ENCODE measurements around the gene MYOCD. TPM values are rescaled to one million over a fixed set of nuclear protein-coding genes. Genes with fewer than 3 reads are reported as not detected.
A peak's percentile ranks its signal among the peaks of the same experiment; 100 is the strongest.

MYOCD gene
- total RNA-seq, 1 donor from 2014 or later = 28.2 TPM

GRCh38 chr17:12641084-12641483, 24.6 kb upstream of the MYOCD start:
- no peak for DNase-seq (ENCODE audit: low spot score)

- DNase-seq (ENCODE audit: low spot score) = no peak
Observed at GRCh38 chr17:12642034-12642433, 23.7 kb upstream of the MYOCD start.

DNA sequence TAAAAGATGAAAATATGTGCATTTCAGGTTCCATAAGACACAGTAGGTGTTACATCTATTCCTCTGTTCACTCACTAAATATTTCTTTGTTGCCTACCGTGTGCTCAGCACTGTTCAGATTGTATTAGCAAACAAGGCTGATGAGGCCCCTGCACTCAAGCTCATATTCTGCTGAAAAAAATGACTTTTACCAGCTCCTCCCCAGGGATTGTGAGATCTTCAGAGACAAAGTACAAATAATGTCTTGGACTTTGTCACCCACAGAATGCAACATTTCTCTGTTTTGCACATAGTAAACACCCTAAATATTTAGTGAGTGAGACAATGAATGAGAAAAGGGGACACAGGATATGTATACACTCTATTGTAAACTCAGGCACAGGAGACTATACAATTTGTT, 21.9 kb upstream of the MYOCD start:
- no peak for DNase-seq (ENCODE audit: low spot score)

- no peak for DNase-seq (ENCODE audit: low spot score)
Observed at GRCh38 chr17:12644623-12645022, 21.1 kb upstream of the MYOCD start.

DNA sequence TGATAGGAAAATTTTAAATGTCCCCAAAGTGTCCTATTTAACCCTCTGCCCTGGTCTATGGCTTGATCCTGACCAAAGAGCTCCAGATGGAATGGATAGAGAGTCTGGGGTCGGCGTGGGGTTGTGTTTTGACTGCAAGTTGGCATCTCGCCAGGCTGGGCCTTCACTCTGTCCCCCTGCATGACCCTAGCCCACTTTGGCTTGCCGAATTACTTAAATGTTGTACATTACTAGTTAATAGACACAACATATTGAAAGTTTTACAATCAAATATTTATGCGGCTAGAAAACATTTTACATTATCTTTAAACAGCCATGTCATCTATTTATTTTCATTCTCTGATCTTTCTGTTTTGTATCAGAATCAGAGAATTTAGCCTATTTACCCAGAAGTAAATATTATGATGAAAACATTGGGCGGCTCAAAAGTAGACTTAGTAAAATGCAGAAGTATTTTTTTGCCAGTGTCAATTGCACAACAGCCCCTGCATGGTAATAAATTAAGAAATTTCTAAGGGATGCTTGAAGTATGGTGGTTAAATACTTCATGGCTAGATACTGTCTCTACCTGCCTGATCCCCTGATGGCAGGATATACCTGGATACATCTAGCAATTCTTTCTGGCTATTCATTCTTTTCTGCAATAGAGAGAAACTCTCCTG, 18.8 kb upstream of the MYOCD start:
- no peak for DNase-seq (ENCODE audit: low spot score)

DNA sequence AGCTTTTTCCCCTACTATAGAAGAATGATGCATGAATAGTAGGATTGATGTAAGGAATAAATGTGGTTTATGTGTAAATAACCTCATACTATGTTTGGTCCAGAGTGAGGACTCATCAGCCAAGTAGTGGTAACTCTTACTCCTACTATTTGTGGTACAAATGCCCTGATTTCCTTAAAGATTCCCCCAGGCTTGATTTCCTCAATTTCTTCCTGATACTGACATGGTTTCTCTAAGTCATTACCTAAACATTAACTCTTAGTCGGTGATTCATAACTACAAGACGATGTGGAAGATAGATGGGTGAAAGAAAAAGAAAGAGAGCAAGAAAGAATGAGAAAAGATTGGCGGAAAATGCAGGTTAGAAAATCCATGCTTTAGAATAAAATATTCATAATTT, 17.2 kb upstream of the MYOCD start:
- no peak for DNase-seq (ENCODE audit: low spot score)

DNA sequence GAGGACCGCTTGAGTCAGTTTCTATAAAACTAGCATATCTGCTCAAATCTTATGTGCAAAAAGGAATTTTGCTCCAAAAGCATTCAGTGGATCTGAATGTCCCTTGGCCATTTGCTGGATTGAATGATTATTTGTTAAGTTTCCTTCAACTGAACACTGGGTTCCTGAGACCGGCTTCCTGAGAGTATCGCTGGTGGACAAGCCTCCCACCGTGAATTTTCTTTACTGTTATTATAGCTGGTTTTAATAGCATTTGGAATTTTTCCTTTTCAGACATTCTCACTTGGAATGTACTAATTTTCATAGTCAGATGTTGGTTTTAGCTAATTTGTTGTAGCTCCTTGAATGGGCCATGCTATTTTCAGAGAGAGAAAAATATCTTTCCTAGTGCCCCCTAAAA, 9.8 kb upstream of the MYOCD start:
- DNase-seq (ENCODE audit: low spot score) = no peak

- no peak for DNase-seq (ENCODE audit: low spot score)
Observed at GRCh38 chr17:12656354-12656753, 9.3 kb upstream of the MYOCD start.

DNA sequence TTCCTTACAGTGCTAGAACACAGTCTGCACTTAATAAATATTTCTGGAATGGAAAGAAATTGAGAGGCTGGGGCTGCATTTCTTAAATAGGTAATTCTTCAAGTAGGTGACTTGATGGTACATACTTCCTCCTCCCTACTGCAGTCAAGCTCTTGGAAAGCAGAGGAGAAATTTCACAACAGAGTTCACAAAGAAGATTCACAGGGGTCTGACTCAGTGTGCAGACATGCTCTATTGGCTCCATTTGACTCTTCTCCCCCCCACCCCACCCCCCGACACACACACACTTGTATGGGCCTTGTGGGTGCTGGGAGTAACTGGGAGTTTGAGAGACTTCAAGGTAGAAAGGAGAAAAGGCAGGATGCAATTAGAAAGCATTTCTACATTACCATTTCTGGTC, 6.2 kb upstream of the MYOCD start:
- DNase-seq (ENCODE audit: low spot score) = no peak

DNA sequence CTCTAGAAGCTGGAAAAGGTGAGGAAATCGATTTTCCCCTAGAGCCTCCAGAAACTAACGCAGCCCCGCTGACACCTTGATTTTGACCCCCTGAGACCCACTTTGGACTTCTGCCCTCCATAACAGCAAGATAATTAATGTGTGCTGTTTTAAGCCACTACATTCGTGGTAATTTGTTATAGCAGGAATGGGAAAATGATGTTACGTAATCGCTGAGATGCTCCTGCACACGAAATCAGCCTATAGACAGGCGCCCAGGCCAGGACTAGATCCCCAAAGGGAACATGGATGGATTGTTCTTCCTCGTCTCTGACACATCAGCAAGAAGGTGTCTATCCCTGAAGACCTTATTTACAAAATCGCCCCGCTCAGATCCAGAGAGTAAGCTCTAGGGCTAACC, 1.4 kb upstream of the MYOCD start:
- DNase-seq (ENCODE audit: low spot score) = no peak

DNA sequence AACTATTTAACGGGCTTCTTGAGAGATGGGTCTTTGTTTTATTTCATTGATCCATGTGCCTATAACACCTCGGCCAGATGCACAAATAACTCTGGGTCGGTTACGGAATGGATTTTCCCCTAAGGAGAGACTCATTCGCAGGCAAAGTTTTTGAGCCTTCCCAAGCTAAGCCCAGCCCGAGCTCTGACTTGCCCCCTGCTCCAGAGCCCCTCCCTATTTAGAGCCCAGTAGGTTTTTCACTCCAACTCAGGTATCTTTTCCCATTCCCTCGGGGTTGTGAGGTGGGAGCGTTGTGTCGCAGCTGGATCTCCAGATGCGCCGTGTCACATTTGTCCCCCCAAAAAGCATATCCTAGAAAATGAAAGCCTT, 812 bp upstream of the MYOCD start:
- no peak for DNase-seq (ENCODE audit: low spot score)

- no peak for DNase-seq (ENCODE audit: low spot score)
Observed at GRCh38 chr17:12666718-12667117, 1.0 kb downstream of the MYOCD start.

DNA sequence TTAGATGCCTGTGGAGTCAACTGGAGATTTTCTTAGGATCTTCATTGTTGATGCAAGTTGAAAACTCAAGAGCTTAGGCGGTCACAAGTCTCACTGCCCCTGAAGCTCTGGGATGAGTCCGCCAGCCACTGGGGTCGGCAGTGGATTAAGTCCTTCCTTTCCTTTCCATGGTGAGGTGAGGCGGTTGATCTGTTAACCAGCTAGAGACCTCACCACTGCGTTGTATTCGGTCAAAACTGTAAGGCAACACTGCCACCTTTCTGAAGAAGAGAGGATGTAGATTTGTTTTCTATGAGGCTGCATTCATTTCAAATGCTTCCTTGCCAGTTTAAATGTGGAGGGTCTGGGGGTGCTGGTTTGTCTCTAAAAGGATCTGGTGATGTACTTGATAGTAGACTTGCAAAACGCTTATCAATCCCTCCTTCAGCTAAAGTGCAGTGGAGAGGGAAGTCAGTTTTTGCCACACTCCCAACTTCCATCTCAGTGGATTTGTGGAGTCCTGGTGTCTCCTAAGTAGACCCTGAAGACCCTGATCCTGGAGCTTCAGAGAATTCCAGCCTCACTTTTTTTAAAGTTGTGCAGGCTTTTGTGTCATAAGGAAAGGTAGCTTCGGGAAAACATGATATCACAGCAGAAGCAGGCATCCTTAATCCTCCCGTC, 1.7 kb downstream of the MYOCD start:
- DNase-seq (ENCODE audit: low spot score) = peak; percentile 56

DNA sequence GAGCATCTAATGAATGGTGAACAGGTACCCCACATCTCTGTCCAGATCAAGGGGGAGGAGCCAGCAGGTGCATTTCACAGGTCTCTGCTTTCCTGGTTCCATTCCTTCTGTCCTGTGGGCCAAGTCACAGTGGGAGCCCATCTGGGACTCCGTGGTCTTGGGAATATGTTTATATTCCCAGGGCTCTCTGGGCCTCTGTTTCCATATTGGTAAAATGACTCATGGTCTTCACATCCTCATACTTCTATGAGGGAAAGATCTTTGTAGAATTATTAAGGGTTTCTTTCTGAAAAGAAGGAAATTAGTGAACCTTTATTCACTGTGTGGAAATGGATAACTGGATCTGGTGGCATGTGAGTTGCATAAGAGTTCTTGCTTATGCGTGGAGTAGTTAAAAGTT, 6.2 kb downstream of the MYOCD start:
- DNase-seq (ENCODE audit: low spot score) = no peak

GRCh38 chr17:12672947-12673346, 7.3 kb downstream of the MYOCD start:
- DNase-seq (ENCODE audit: low spot score) = no peak

GRCh38 chr17:12673788-12674187, 8.1 kb downstream of the MYOCD start:
- DNase-seq (ENCODE audit: low spot score) = no peak

DNA sequence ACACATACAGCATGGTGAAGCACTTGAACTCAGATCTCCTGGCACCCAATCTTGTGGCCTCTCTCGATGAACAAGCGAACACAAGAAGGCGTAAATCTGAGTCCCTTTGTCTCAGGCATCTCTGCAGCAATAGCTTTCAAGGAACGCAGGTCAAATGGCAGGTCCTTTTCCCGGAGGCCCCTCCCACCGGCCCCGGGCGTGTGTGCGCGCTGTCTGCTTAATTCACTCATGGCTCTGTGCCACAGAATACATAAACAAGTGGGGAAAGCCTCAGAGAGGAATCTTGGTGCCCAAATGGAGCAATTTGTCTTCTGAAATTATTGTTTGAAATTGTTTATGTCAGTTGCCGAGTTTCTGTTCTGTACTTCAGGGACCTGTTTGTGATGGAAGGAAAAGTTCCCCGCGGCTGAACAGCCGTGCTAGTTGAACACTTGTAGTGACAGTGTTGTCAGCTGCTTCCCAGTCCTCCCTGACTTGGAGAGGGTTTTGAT, 14.8 kb downstream of the MYOCD start:
- no peak for DNase-seq (ENCODE audit: low spot score)

DNA sequence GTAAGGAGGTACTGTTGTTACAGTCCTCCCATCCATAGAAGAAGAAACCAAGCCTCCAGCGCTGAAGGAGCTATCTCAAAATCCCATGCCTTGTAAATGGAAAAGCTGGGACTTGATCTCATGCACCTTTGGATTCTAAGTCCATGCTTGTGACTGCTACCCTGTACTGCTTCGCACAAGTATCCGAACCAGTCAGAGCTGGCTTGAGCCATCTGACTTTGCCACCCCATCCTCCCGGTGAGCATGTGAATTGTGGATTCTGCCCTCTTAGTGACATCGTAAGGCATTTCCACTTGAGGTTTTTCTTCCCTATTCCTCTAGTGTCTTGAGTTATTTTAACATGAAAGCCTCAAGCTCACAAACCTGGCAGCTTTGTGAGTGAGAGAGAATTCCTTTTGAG, 15.3 kb downstream of the MYOCD start:
- no peak for DNase-seq (ENCODE audit: low spot score)

GRCh38 chr17:12683299-12683698, 17.6 kb downstream of the MYOCD start:
- DNase-seq (ENCODE audit: low spot score) = no peak

GRCh38 chr17:12686486-12686885, 20.8 kb downstream of the MYOCD start:
- no peak for DNase-seq (ENCODE audit: low spot score)

GRCh38 chr17:12688382-12688781, 22.7 kb downstream of the MYOCD start:
- no peak for DNase-seq (ENCODE audit: low spot score)

- no peak for DNase-seq (ENCODE audit: low spot score)
Observed at GRCh38 chr17:12691173-12691572, 25.5 kb downstream of the MYOCD start.

DNA sequence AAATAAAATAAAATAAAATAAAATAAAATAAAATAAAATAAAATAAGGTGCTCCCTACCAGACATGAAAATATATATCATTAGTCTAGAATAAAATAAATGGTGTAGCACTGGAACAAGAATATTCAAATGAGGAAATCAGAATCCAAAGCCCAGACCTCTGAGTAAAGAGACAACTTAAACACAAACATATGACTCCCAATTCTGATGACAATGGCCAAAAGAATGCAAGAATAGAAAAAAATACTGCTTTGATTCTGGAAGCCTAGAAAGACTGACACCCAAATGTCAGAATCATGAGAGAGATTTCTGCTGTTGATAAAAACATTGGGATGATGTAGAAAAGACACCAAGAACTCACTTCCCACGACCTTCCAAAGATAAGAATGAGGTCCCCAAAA, 27.9 kb downstream of the MYOCD start:
- DNase-seq (ENCODE audit: low spot score) = no peak

GRCh38 chr17:12706070-12706469, 40.4 kb downstream of the MYOCD start:
- no peak for DNase-seq (ENCODE audit: low spot score)

Measured in ureter (tissue), 1 donor.